Activated CD4-positive, alpha-beta T cell treated with anti-CD3 and anti-CD28 coated beads, Interleukin-2, amount 50 U/mL, for 1 hour (primary cell): ENCODE results near the gene GET4.

Experiments
- DNase-seq: peaks from one replicate; pipeline ENCODE4 v3.0.0-alpha.2; 2020

GET4 gene

GRCh38 chr7:901388-902154, 25.2 kb downstream of the GET4 start:
- peak; percentile 41 for DNase-seq

DNA sequence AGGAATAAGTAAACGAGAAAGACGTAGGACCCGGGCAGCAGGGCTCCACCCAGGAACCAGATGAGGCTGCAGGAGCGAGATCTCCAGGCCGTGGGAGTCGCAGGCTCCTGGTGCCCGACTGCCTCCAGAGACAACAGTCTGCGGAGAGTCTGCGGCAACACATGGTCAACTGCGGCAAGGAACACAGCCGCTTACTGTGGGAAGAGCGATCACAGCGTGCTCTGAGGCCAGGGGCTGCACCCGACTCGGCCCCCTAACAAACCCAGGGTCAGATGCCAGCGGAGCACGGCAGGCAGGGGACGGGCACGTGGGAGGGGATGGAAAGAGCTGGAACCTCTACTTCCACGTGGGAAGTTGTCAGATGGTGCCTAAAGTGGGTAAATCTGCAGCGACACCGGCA, 26.6 kb downstream of the GET4 start:
- no peak for DNase-seq

GRCh38 chr7:903921-904755, 27.8 kb downstream of the GET4 start:
- no peak for DNase-seq

DNA sequence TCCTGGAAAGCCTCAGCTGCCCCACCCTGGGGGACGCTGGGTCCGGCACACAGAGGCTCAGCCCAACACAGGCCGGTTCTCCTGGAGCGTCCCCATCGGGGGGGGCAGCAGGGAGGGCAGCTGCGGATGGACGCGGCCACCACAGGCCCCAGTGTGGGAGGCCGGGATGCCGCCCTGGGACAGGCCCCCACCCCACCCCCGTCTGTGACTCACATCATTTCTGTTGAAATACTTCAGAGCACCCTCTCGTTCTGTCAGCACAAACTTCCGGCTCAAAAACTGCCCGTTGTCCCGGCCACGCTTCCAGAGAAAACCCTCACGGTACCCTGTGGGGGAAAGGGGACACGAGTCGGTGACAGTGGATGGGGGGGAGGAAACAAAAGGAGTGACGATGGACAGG, 28.5 kb downstream of the GET4 start:
- DNase-seq = no peak

DNA sequence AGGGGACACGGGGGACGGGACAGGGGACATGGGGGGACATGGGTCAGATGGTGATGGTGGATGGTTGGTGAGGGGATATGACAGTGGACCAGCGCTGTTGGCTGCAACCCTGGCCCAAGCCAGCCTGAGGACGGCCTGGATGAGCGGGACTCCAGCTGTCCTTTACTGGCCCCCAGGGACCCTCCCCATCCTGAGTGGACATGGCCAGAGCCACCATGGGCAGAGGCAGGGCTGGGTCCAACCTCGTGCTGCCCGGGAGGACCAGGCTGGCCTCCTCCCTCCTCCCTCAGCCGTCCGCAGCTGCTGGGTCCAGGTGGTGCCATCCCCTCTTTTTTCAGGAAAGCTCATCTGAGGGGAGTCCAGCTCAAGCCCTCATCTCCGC, 30.4 kb downstream of the GET4 start:
- DNase-seq = no peak

DNA sequence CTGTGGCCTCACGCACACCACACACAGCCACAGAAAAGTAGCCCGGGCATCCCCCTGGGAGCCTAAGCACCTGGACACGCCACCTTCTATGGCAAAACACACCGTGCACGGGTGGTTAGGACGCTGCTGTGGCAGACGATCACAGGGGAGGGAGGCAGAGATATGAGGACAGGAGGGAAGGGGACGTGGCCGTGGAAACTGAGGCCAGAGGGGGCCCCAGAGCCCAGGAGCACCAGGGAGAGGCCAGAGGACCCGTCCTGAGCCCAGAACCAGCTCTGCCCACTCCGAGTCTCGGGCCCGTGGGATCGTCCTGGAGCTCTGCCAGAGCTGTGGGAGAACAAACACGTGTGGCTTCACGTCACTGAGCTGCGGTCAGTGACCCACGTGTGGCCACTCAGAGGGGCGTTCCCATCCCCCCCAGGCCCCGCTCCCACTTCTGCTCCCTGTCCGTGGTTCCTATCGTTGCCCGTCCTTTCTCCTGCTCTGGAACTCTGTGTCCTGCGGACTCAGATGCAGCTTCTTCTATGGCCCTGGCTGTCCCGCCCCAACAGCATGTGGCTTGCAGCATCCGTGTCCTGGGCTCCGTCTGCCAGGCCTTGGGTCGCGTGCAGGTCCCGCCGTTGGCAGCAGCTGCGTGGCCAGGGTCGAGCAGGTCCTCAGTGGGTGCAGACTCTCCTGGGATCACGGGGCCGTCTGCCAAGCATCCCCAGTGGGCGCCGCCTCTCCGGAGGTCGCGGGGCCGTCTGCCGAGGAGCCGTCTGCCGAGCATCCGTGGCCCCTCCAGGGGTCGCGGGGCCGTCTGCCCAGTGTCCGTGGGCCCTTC, 31.0 kb downstream of the GET4 start:
- no peak for DNase-seq

DNA sequence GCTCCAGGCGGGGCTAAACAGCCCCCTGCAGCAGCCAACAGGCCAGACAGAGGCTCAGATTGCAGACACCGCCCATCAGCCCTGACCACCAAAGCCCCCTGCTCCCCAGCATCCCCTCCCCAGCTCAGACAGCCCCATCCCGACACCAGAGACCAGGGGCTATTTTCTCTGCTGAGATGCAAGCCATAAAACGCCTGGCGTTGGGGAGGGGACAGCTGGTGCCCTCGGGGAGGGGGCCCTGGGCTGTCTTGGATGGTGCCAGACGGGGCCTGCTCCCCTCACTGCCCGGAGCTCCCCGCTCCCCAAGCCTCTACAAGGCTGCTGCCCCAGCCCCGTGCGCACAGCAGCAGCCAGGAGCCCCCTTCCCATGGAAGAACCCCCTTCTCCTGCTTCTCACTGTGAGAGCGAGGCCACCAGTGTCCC, 31.8 kb downstream of the GET4 start:
- DNase-seq = no peak

GRCh38 chr7:908591-909357, 32.4 kb downstream of the GET4 start:
- peak; percentile 63 for DNase-seq

GRCh38 chr7:909358-910329, 33.3 kb downstream of the GET4 start:
- peak; percentile 28 for DNase-seq

DNA sequence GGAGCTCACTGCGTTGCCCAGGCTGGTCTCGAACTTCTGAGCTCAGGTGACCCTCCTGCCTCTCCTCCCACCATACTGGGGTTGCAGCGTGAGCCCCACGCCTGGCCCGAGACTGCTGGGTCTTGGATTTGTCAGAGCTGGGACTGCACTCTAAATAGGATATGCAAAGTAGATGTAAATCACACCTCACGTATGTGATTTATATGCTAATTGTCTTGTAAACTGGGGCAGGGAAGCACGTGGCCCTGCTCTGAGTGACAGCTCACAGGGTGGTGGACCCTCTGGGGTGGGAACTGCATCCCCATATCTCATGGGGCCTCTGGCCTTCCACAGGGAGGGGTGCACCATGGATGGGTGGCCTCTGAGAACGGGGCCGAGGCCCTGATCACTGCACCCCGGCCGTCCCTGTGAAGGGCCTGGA, 34.1 kb downstream of the GET4 start:
- no peak for DNase-seq

- no peak for DNase-seq
Measured at GRCh38 chr7:910931-911431, 34.6 kb downstream of the GET4 start.

GRCh38 chr7:911791-912480, 35.6 kb downstream of the GET4 start:
- no peak for DNase-seq

- no peak for DNase-seq
Measured at GRCh38 chr7:913736-914520, 37.6 kb downstream of the GET4 start.

- no peak for DNase-seq
Measured at GRCh38 chr7:914521-915194, 38.3 kb downstream of the GET4 start.

DNA sequence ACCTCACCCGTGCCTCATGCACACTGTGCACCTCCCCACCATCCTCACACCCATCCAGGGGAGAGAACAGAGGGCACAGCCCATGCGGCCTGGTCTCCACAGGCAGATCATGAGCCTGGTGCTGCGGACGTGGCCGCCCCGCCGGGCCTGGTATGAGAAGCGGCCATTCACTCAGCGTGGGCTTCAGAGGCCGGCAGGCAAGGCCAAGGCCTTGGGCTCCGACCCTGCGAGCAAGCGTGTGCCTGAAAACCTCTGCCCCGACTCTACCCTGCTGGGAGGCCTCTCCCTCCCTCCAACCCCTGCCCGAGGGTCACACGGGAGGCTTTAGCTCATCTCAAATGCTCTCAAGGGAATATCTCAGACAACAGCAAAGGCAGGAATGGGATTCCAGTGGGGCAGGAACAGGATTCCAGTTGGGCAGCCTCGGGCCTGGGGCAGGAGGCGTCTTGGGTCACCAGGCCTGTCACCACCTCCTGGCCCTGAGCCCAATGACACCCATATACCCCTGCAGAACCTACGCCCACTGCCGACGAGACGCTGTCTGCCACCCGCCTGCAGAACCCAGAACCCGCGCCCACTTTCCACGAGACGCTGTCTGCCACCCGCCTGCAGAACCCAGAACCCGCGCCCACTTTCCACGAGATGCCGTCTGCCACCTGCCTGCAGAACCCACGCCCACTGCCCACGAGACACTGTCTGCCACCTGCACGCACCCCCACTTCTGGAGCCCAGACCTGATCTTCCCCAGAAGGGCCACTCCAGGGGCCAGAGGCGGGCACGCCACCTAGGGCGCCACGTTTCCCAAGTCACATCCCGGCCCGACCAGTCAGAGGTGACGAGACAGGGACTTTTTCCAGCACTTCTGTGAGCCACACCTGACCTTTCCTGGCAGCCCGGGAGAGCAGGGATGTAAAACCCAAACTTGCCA, 39.2 kb downstream of the GET4 start:
- no peak for DNase-seq

DNA sequence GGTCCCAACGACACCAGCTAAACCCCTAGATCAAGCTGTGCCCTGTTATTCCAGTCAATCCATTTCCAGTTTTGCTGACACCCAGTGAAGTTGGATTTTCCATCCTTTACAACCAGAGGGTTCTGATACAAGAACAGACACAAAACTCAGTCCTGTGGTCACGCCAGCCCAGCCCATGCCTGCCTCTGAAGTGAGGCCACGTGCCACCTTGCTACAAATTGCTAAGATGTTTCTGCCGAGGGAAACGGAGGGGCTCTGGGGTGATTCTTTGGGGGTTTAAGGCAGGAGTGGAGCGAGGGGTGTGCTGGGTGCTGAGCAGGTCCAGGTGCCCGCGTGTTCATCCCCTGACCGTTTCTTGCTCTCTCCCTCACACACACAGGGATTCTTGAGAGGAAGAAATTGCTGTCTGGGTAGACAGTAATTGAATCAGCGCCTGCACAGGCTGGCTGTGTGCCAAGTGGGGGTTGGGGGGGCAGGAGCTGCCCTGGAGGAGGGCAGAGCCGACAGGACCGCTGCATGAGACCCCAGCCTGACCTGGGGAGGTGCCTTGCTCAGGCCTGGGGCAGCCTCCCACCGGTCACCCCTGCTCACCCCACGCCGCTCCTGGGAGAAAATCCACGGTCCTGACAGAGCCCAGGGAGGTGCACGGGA, 40.1 kb downstream of the GET4 start:
- DNase-seq = no peak
